PC-3 (cell line): Measurements from ENCODE around the gene FBXO30.

Source experiments
- EZH2 ChIP-seq: fragments of 300-600 bp; sonication (generic); IDR thresholded peaks from one replicate; pipeline ENCODE4 v1.6.1; 2017; ENCODE audit warnings: antibody characterized with exemption, mild to moderate bottlenecking, low read length; ENCODE audit not compliant: unreplicated experiment
- TF ChIP-seq, protein P1 (sequence below): fragments of 300-600 bp; sonication (generic); conservative IDR thresholded peaks from 2 replicates; pipeline ENCODE4 v1.5.1; 2017; ENCODE audit warnings: antibody characterized with exemption, low read depth, mild to moderate bottlenecking, low read length

DNA sequence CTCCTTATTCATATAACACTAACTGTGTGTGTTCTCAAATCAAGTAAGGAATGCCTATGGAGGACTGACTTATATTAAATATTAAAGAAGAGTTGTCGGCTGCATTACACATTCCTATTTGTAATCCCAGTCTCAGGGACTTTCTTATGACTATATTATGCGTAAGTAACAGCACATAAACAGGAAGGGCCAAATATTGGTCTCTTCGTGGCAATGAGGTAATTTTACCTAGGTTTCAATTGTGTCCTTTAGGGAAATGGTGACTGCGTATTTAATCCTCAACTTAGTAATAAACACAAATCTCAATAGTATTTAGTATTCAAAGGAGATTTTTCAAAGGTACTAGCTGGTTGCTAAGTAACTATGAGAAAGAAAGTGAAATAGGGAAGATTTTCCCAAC, 56.5 kb downstream of the FBXO30 start:
- TF ChIP-seq, protein P1, sequence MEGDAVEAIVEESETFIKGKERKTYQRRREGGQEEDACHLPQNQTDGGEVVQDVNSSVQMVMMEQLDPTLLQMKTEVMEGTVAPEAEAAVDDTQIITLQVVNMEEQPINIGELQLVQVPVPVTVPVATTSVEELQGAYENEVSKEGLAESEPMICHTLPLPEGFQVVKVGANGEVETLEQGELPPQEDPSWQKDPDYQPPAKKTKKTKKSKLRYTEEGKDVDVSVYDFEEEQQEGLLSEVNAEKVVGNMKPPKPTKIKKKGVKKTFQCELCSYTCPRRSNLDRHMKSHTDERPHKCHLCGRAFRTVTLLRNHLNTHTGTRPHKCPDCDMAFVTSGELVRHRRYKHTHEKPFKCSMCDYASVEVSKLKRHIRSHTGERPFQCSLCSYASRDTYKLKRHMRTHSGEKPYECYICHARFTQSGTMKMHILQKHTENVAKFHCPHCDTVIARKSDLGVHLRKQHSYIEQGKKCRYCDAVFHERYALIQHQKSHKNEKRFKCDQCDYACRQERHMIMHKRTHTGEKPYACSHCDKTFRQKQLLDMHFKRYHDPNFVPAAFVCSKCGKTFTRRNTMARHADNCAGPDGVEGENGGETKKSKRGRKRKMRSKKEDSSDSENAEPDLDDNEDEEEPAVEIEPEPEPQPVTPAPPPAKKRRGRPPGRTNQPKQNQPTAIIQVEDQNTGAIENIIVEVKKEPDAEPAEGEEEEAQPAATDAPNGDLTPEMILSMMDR, result no peak
- TF ChIP-seq EZH2, result no peak
